ENCODE results near the gene GALNT11. TPM values are rescaled to one million over a fixed set of nuclear protein-coding genes. Genes with fewer than 3 reads are reported as not detected.

The GALNT11 gene
- total and polyA plus RNA-seq, 9 of the 15 experiments (the other 6 are each of a cell fraction or from before 2014, with no cell fraction given), result 8.2 to 59.5 (median 36.5) TPM

- TF ChIP-seq CREB5 (CRISPR knock-in tag; IDR thresholded peaks at IDR 0.05) (no peak), DLX4 (CRISPR knock-in tag; IDR thresholded peaks at IDR 0.05) (no peak), E2F5 (CRISPR knock-in tag; IDR thresholded peaks at IDR 0.05) (no peak), TCFL5 (CRISPR knock-in tag; conservative IDR thresholded peaks at IDR 0.05) (no peak), ZNF512 (tag; IDR thresholded peaks at IDR 0.05) (no peak)
Measured at GRCh38 chr7:152085131-152085530, 59.7 kb downstream of the GALNT11 start (continued).

GRCh38 chr7:152086513-152086912 is 61.0 kb downstream of the GALNT11 start:
- no peak overlapping the region for H3K4me3 ChIP-seq
- intact Hi-C loops (cut with micrococcal nuclease) (no loop called here), in situ Hi-C loops (cut with MboI) (no loop called here)
- TF ChIP-seq NFIC (IDR thresholded peaks at IDR 0.05), result peak; percentile 93
- no peak for TF ChIP-seq GTF2F1 (IDR thresholded peaks at IDR 0.05; ENCODE audit: low read depth, low read length)
- no peak for TF ChIP-seq HLTF (IDR thresholded peaks at IDR 0.05)
- TF ChIP-seq ZSCAN29 (IDR thresholded peaks at IDR 0.05), result no peak
- TF ChIP-seq NBN (IDR thresholded peaks at IDR 0.05; ENCODE audit: low read depth), result no peak
- peak; percentile 49 for TF ChIP-seq NFIX (CRISPR knock-in tag; IDR thresholded peaks at IDR 0.05; ENCODE audit: low read depth)
- H3K9me3 ChIP-seq (replicated peaks; ENCODE audit: control insufficient read depth, insufficient read depth, low read depth, low read length), result peaks cover 10% of the 10 kb centered on the region
- H3K27me3 ChIP-seq (ENCODE audit: control insufficient read depth in 2 of 2, insufficient read depth in 2 of 2, low read length in 2 of 2), result no peaks in the 10 kb centered on the region
- FAIRE-seq, result no peak
- no peak for ATAC-seq
- H3K27ac ChIP-seq (ENCODE audit: extremely low read depth, low read depth, low read length), result no peak overlapping the region
- no TSS peak for BruUV-seq (replicated peaks)
- peak in 1 of 4 experiments; percentile 14 for DNase-seq (ENCODE audit: extremely low read depth in 1 of 4, low spot score in 3 of 4)
- H3K4me1 ChIP-seq (replicated peaks in 1 of 2; ENCODE audit: control insufficient read depth in 2 of 2, insufficient read depth in 2 of 2, low read length in 2 of 2), result no peaks in the 10 kb centered on the region
- no peaks in the 10 kb centered on the region; the same call in 2 of the 3 replicates for H3K36me3 ChIP-seq (ENCODE audit: control insufficient read depth, insufficient read depth, low read length)
- no peaks in the 10 kb centered on the region for H3K9me1 ChIP-seq (ENCODE audit: control insufficient read depth, insufficient read depth, low read length)
- 23% methylated on average over 1 of the region's 1 CpG for WGBS (ENCODE audit: insufficient coverage, low coverage, missing lambda C conversion rate)
- H3K4me2 ChIP-seq (ENCODE audit: insufficient read depth, low read length), result no peak overlapping the region
- POLR2A ChIA-PET, result no interaction called here
- no peaks in the 10 kb centered on the region for H4K20me1 ChIP-seq (replicated peaks; ENCODE audit: control insufficient read depth, insufficient read depth, low read length)
- no peaks in the 10 kb centered on the region; the same call in 2 of the 3 replicates for H3K79me2 ChIP-seq (ENCODE audit: control insufficient read depth, insufficient read depth, low read length)
- H3K9ac ChIP-seq (ENCODE audit: insufficient read depth in 1 of 2, low read depth in 2 of 2, low read length in 2 of 2), result no peak overlapping the region
- CTCF ChIA-PET (ENCODE audit: low intra/inter-chr PET ratio), result no interaction called here
- no peak overlapping the region for H2AFZ ChIP-seq (ENCODE audit: low read depth, low read length)
